Hepatocyte (in vitro differentiated cells): ENCODE results near the gene GPR161. TPM values are rescaled to one million over a fixed set of nuclear protein-coding genes. Genes with fewer than 3 reads are reported as not detected.

ENCODE experiments used
- DNase-seq: peaks from one replicate; pipeline ENCODE4 v3.0.0-alpha.2; 2016; ENCODE audit warnings: low spot score
- H2AFZ ChIP-seq: fragments of 200-600 bp; sonication (generic); 2 replicates; pipeline ENCODE4 v1.6.0; 2016; ENCODE audit warnings: antibody characterized with exemption, mild to moderate bottlenecking
- H3K27ac ChIP-seq: fragments of 200-600 bp; sonication (generic); 2 replicates; pipeline ENCODE4 v1.5.1; 2016; ENCODE audit warnings: mild to moderate bottlenecking
- H3K27me3 ChIP-seq: fragments of 200-600 bp; sonication (generic); 2 replicates; pipeline ENCODE4 v1.6.1; 2016
- H3K36me3 ChIP-seq: fragments of 200-600 bp; sonication (generic); replicated peaks from 2 replicates; pipeline ENCODE4 v1.5.1; 2016; ENCODE audit warnings: low read depth; ENCODE audit not compliant: insufficient read depth
- H3K4me1 ChIP-seq: fragments of 200-600 bp; sonication (generic); 2 replicates; pipeline ENCODE4 v1.5.1; 2016; ENCODE audit warnings: mild to moderate bottlenecking, moderate library complexity; ENCODE audit not compliant: insufficient read depth
- H3K4me2 ChIP-seq: fragments of 200-600 bp; sonication (generic); 2 replicates; pipeline ENCODE4 v1.6.0; 2016
- H3K4me3 ChIP-seq: fragments of 200-600 bp; sonication (generic); 2 replicates; pipeline ENCODE4 v1.5.1; 2016; ENCODE audit warnings: mild to moderate bottlenecking
- H3K79me2 ChIP-seq: fragments of 200-600 bp; sonication (generic); 2 replicates; pipeline ENCODE4 v1.6.0; 2017; ENCODE audit warnings: mild to moderate bottlenecking
- H3K9me2 ChIP-seq: fragments of 200-600 bp; sonication (generic); replicated peaks from 2 replicates; pipeline ENCODE4 v1.6.0; 2017; ENCODE audit warnings: mild to moderate bottlenecking; ENCODE audit not compliant: insufficient read depth
- H3K9me3 ChIP-seq: fragments of 200-600 bp; sonication (generic); 2 replicates; pipeline ENCODE4 v1.5.1; 2016; ENCODE audit warnings: low read depth, mild to moderate bottlenecking
- H4K20me1 ChIP-seq: fragments of 200-600 bp; sonication (generic); 2 replicates; pipeline ENCODE4 v1.6.0; 2016; ENCODE audit warnings: mild to moderate bottlenecking; ENCODE audit not compliant: insufficient read depth, poor library complexity, severe bottlenecking
- EZH2 ChIP-seq: fragments of 200-600 bp; sonication (generic); IDR thresholded peaks from 2 replicates; pipeline ENCODE4 v1.6.1; 2016; ENCODE audit warnings: antibody characterized with exemption, mild to moderate bottlenecking, borderline replicate concordance
- EZH2phosphoT487 ChIP-seq: fragments of 200-600 bp; sonication (generic); IDR thresholded peaks from one replicate; pipeline ENCODE4 v1.6.1; 2018; ENCODE audit warnings: antibody characterized with exemption, mild to moderate bottlenecking, low read depth, moderate library complexity; ENCODE audit not compliant: unreplicated experiment, severe bottlenecking
- WGBS: methylation state at CpG from one replicate; pipeline ENCODE4 v1.1.6; 2016; ENCODE audit warnings: low lambda C conversion rate; ENCODE audit errors: missing lambda C conversion rate; 5-methylcytosine and 5-hydroxymethylcytosine counted together
- polyA plus RNA-seq: library from polyadenylated mRNA; unstranded; fragments of >200 nt; fragmentation: Nextera tagmentation; extraction: Ambion mirVana; gene quantifications from 2 replicates; pipeline ENCODE4 v1.2.1, GENCODE V29; 2016
- total RNA-seq: library from RNA; depleted of rRNA; stranded (reverse); fragments of >200 nt; gene quantifications from 2 replicates; pipeline ENCODE4 v1.2.3, GENCODE V29; 2014
- TF ChIP-seq, protein P1 (sequence below): fragments of 200-600 bp; sonication (generic); IDR thresholded peaks from 2 replicates; pipeline ENCODE4 v1.5.1; 2016; ENCODE audit warnings: antibody characterized with exemption, mild to moderate bottlenecking; ENCODE audit not compliant: poor library complexity

Gene GPR161
- total and polyA plus RNA-seq, 2 experiments from 2014 or later: 15.9 to 19.3 TPM

DNA sequence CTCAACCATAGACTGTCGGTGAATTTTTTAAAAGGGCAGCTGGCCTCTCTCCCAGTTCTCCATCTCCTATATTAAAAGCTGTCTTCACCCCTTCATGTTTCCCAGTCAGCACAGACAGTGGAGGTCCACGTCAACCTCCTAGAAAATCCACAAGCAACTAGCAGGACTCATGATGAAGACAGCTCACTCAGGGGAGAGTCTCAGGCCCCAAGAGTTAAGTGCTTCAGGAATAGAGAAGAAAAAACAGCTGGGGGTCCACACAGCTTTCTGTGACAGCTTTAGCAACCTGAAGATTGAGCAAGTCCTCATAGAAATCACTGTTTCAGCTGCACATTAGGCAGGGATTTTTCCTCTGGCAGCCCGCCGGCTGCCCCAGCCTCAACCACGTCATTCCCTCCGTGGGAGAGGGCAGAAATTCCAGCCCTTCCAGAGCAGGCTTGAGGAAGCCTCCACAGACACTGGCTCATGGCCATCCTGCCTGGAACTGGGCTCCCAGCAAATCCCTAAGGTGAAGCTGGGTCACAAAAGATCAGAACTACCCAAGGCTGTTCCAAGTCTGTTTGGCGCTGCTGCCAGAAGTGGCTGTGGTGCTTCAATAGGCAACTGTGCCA lies 15.2 kb downstream of the GPR161 start:
- Histone ChIP-seq H2AFZ (no peak overlapping the region), H3K9me3 (no peaks in the 10 kb centered on the region), H4K20me1 (no peaks in the 10 kb centered on the region), H3K27me3 (no peaks in the 10 kb centered on the region), H3K4me2 (no peak overlapping the region), H3K4me1 (no peaks in the 10 kb centered on the region), H3K9me2 (no peaks in the 10 kb centered on the region), H3K36me3 (no peaks in the 10 kb centered on the region), H3K27ac (peak overlapping the region; percentile 23), H3K79me2 (peaks cover 38% of the 10 kb centered on the region), H3K4me3 (no peak overlapping the region)
- peak; percentile 57 for DNase-seq
- TF ChIP-seq EZH2 (no peak), EZH2phosphoT487 (no peak)
- TF ChIP-seq, protein P1, sequence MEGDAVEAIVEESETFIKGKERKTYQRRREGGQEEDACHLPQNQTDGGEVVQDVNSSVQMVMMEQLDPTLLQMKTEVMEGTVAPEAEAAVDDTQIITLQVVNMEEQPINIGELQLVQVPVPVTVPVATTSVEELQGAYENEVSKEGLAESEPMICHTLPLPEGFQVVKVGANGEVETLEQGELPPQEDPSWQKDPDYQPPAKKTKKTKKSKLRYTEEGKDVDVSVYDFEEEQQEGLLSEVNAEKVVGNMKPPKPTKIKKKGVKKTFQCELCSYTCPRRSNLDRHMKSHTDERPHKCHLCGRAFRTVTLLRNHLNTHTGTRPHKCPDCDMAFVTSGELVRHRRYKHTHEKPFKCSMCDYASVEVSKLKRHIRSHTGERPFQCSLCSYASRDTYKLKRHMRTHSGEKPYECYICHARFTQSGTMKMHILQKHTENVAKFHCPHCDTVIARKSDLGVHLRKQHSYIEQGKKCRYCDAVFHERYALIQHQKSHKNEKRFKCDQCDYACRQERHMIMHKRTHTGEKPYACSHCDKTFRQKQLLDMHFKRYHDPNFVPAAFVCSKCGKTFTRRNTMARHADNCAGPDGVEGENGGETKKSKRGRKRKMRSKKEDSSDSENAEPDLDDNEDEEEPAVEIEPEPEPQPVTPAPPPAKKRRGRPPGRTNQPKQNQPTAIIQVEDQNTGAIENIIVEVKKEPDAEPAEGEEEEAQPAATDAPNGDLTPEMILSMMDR: no peak
- WGBS: 62% methylated on average over 7 of the region's 7 CpGs

DNA sequence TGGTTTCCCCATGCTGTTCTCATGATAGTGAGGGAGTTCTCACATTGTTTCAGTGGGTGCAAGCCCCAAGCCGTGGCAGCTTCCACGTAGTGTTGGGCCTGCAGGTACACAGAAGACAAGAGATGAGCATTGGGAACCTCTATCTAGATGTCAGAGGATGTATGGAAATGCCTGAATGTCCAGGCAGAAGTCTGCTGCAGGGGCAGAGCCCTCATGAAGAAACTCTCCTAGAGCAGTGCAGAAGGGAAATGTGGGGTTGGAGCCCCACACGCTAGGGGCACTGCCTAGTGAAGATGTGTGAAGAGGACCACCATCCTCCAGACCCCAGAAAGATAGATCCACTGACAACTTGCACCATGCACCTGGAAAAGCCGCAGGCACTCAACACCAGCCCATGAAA lies 17.0 kb downstream of the GPR161 start:
- H2AFZ ChIP-seq: no peak overlapping the region
- H3K4me2 ChIP-seq: no peak overlapping the region
- WGBS: 94% methylated on average over 4 of the region's 4 CpGs
- no peaks in the 10 kb centered on the region for H4K20me1 ChIP-seq
- H3K4me1 ChIP-seq: no peaks in the 10 kb centered on the region
- TF ChIP-seq EZH2 (no peak), EZH2phosphoT487 (no peak)
- TF ChIP-seq, protein P1: no peak
- H3K27ac ChIP-seq: no peak overlapping the region
- H3K79me2 ChIP-seq: peaks cover 39% of the 10 kb centered on the region
- no peaks in the 10 kb centered on the region for H3K9me3 ChIP-seq
- H3K4me3 ChIP-seq: no peak overlapping the region
- DNase-seq: no peak
- no peaks in the 10 kb centered on the region for H3K27me3 ChIP-seq
- no peaks in the 10 kb centered on the region for H3K9me2 ChIP-seq
- no peaks in the 10 kb centered on the region for H3K36me3 ChIP-seq

DNA sequence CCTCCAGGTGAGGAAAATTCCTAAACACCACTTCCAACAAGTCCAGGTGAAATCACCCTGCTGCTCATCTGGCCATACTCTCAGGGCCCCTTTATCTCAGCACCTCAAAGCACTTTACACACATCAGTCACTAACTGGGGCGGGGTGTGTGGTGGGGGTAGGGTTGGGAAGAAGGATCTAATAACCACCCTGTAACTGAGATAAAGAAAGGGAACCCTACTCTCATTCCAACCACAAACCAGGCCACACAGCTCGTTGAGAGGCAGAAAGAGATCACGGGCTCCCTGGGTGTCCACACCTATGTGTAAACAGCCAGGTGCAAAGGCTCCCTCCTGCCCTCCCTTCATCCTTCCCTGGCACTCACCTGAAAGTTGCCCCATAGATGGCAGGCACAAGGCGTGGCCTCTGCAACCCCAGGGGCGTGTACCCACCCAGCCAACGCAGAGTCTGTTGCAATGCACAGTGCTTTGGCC lies 20.4 kb downstream of the GPR161 start:
- Histone ChIP-seq H3K4me1 (no peaks in the 10 kb centered on the region), H3K9me2 (no peaks in the 10 kb centered on the region), H4K20me1 (no peaks in the 10 kb centered on the region), H3K79me2 (peaks cover 29% of the 10 kb centered on the region), H3K36me3 (no peaks in the 10 kb centered on the region), H3K27me3 (no peaks in the 10 kb centered on the region), H3K4me3 (no peak overlapping the region), H2AFZ (no peak overlapping the region), H3K9me3 (no peaks in the 10 kb centered on the region), H3K27ac (peak overlapping the region; percentile 43), H3K4me2 (peak overlapping the region; percentile 55)
- peak; percentile 34 for DNase-seq
- WGBS: 80% methylated on average over 5 of the region's 6 CpGs
- TF ChIP-seq EZH2phosphoT487: no peak
- no peak for TF ChIP-seq EZH2
- TF ChIP-seq, protein P1: no peak
